ENCODE data around the gene GNAI1.
"Not testable (repeated sequence)": the region's sequence is repeated elsewhere in the genome, so short reads cannot be mapped to it uniquely, and the experiment has no call there.

GNAI1 gene

DNA sequence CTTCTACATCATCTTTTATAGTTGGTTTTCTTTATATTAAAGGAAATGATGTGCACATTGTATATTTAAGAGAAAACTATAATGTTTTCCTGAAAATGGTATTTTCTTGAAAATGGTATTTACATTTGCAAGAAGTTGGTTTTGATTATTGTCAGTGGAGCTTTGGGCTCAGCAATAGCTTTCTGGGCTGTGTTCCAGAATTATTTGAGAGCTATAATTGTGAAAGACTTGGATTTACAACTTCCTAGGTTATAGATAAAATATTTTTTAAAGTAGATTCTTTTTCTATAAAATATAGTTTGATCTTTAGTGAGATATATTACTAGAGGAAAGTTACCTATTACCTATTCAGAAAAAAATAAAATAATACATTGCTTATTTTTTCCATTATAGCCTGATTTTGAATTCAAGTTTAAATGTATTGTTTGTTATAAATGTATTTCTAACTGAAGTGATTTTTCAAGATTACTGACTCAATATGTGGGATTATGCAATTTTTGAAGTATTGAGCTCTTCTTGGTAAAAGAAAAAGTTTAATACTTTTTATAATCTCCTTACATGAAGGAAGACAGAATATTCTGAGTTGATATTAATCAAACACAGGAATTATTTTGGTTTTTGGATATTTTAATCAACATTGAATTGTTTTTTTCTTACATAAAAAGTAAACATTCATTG lies 20.2 kb downstream of the GNAI1 start:
- FAIRE-seq (no peak), DNase-seq (ENCODE audit: insufficient read length, low spot score) (no peak)

DNA sequence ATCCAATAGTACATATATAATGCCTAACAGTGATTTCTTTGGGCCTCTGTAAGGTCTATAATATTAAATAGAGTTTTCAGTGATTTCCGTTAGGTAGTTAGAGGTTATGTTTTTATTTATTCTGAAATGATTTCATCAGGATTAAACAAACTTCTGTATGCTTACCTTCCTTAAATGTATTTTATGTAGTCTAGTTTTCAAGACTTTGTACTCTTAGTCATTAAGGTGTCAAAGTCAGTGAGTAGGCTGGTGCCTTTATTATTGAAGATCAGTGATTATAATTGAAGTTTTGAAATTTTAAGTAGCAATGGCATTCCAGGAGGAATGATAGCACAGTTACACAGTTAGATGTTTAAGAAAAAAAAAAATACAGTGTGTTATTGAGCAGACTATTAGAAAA lies 20.7 kb downstream of the GNAI1 start:
- DNase-seq (ENCODE audit: insufficient read length, low spot score) (no peak), FAIRE-seq (no peak)

DNA sequence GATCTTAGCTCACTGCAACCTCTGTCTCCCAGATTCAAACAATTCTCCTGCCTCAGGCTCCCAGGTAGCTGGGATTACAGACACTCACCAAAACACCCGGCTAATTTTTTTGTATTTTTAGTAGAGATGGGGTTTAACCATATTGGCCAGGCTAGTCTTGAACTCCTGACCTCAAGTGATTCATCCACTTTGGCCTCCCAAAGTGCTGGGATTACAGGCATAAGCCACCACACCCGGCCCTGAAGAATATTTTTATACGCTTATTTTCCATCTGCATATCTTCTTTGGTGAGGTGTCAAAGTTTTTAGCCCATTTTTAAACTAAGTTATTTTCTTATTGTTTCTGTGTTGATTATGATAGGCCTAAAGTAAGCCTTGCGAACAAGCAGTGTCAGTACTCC lies 23.1 kb downstream of the GNAI1 start:
- not testable (repeated sequence) for DNase-seq (ENCODE audit: insufficient read length, low spot score); FAIRE-seq

DNA sequence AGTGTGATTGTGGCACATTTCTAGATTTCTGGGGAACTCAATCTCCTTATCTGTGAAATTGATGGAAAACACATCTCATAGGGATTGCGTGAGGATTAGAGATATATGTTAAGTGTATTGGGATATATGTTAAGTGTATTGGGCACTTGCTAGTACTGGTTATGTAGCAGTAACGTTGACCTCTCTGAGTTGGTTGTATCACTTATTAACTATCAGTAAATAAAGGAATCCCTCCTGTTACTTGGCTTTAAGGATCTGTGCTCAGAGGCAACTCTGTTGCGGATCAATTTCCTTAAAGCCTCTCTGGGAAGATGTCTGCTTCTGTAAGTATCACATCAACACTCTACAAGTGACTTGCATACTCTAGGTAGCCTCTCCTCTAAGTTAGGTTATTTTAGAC lies 25.2 kb downstream of the GNAI1 start:
- DNase-seq (ENCODE audit: insufficient read length, low spot score) (no peak), FAIRE-seq (no peak)

DNA sequence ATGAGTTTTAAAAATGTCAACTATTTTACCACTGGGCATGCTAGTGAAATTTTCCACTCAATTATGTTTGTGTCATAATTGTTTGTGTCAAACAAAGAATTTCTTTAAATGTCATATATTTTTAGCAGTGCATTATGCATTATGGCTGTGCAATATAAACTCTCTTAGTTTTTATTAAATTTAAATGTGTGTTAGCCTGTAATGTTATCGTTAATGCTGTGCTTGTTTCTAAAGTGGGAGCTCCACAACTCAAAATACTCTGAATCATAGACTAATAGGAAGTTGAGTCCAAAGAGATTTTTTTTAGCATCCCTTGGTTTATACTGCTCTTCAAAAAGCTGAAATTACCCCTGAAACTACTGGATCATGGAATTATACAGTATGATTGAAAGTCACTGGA lies 26.8 kb downstream of the GNAI1 start:
- DNase-seq (ENCODE audit: insufficient read length, low spot score), result no peak
- no peak for FAIRE-seq

DNA sequence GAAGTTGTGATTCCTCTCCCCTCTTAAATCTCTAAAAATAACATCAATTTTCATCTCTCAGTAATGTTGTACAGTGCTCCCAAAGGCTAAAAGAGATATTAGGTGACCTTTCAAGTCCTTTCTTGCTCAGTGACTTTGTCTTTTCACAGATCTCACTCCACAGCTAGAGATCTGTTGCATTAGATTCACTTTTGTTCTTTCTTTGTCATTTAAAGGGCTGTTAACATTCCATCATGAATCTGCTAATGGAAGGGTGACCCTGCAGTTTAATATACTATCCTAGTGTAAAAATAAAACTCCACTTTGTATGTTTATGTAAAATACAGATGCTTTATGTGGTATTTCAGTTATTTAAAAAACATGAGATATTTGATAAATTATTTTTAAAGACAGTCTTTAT lies 30.5 kb downstream of the GNAI1 start:
- FAIRE-seq, result no peak
- no peak for DNase-seq (ENCODE audit: insufficient read length, low spot score)

DNA sequence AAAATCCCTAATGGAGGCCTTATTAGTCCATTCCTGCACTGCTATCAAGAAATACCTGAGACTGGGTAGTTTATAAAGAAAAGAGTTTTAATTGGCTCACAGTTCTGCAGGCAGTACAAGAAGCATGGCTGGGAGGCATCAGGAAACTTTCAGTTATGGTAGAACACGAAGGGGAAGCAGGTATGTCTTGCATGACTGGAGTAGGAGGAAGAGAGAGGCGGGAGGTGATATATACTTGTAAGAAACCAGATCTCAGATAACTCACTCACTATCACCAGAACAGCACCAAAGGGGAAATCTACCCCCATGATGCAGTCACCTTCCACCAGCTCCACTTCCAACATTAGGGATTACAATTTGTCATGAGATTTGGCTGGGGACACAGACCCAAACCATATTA lies 35.8 kb downstream of the GNAI1 start:
- FAIRE-seq, result no peak
- DNase-seq (ENCODE audit: insufficient read length, low spot score), result no peak

DNA sequence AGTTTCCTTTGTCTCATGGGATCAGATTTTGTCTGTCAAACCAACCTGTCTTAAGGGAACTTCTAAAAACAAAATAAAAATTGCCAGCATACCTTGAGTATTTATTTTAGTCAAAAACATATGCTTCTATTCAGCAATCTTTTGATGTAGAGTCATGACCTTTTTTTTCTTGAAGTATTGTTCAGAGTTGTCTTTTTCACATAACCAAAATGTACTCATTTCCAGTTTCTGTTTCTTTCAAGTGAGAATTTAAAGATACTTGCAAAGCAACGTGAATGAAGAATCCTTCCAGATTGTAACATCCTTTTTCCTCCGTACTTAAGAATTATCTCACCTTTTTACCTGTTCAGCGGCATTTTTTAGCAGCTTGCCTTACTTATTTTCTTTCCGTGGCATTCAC lies 37.8 kb downstream of the GNAI1 start:
- FAIRE-seq (no peak), DNase-seq (ENCODE audit: insufficient read length, low spot score) (no peak)

DNA sequence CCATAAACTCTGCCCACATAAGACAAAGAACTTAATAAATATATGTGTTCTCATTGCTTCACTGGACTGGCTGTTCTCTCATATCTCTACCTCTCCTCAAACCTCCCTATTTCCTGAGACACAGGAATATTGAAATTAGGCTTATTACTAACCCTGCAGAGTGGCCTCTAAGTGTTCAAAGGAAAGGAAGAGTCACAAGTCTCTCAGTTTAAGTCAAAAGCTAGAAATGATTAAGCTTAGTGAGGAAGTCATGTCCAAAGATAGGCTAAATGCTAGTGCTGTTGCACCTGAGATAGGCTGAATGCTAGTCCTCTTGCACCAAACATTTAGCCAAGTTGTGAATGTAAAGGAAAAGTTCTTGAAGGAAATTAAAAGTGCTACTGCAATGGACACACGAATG lies 41.1 kb downstream of the GNAI1 start:
- no peak for FAIRE-seq

DNA sequence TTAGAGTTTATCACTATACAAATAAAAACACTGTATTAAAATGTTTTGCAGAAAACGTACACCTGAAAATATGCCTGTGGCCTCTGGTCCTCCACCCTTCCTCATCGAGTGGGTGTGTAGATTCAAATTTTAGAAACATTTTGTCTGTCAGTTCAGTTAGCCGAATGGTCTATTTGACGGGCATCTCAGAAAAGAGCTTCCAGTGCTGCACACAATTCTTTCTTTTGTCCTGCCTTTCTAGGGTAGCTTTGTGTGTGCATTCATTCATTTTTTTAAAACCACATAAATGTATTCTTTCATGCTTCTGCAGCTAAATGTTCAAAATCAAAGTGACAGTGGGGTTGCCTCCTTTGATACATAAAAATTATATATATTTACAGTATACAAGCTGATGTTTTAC lies 46.8 kb downstream of the GNAI1 start:
- FAIRE-seq, result no peak
- no peak for DNase-seq (ENCODE audit: insufficient read length, low spot score)

More for the DNA sequence above, 41.1 kb downstream of the GNAI1 start:
- DNase-seq (ENCODE audit: insufficient read length, low spot score), result no peak

DNA sequence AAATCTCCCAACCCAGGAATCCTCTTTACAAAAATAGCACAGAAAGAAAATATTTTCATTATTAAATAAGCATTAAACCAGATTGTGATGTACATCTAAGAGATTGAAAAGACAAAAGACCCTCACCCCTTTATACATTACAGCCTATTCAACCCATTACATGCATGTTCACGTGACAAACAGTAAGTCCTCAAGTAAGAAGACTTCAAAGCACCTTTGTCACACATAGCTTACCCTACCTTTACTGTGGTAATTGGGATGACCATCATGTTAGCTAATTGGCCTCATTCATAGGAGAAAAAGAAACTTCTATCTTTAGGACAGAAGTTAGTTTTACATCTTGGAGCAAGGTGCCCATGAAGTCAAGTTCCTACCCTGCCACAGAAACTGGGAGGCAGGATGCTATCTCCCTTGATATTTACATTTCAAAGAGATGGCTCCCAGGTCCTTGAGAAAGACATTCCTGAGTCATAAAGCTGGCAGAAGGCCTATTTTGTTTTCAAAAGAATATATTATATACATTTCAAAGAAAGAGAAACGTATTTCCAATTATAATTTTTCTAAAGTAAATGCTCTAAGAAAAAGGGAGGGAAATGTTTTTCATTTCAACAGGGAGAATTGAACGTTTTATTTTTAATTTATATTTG lies 48.1 kb downstream of the GNAI1 start:
- no peak for DNase-seq (ENCODE audit: insufficient read length, low spot score)
- no peak for FAIRE-seq

DNA sequence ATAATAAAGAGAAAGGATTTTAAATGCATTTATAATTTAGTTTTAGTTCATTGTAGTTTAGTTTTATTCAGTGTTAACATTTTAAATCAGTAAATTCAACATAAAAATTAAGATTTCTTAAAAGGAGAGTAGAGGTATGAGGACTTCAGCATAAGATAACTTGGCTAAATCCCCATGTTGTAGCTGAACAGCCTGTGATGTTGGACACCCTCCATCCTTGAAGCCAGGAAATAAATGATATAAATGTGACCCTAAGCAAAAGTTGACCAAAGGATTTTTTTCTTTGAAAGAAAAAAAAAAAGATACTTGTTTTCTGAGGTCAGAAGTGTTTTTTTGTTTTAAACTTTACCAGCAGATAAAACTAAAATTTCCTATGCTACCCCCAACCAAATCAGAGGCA lies 48.7 kb downstream of the GNAI1 start:
- FAIRE-seq, result no peak
- DNase-seq (ENCODE audit: insufficient read length, low spot score), result no peak

DNA sequence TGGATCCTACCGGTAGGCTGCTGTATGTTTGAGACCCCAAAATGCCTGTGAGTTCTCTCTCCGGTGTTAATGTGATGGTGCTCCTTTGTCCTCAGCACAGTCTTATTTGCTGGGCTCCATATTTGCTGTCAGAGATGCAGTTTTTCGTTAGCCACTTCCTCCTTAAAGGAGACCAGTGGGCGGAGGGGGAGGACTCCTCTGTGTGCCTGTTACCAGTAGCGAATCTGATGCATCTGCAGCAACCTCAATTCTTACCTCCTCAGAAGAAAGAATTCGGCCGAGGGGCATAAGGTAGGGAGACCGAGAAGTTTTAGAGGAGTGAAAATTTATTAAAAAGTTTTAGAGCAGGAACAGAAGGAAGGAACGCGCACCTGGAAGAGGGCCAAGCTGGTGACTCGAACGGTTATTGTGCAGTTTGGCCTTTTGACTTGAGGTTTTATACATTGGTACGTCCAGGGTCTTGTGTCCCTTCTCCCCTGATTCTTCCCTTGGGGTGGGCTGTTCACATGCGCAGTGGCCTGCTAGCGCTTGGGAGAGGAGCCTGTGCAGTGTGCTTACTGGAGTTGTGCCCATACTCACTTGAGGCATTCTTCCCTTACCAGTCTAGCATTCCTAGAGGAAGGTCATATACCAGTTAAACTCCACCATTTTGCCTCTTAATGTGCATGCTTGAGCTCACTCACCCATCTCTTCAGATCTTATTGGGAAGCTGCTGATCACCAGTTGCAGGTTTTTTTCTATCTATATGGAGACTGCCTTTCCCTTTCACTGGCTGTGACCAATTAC lies 49.5 kb downstream of the GNAI1 start:
- no peak for FAIRE-seq
- no peak for DNase-seq (ENCODE audit: insufficient read length, low spot score)

DNA sequence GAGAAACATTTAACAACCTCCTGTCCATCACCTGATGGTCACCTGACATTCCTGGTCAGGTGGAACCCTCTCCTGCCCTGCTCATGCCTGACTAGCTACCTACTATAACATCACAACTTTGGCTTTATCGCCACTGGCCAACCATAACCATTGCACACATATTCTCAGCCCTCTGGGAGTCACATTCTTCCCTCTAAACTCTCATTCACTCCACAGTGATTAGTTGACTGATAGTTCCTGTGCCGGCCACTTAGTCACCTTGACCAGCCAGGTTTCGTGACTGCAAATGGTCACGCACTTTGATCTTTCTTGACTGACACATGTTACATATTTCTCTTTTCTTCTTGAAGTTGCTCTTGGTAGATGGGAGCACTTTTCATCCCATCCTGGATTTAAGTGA lies 50.1 kb downstream of the GNAI1 start:
- FAIRE-seq, result no peak

DNA sequence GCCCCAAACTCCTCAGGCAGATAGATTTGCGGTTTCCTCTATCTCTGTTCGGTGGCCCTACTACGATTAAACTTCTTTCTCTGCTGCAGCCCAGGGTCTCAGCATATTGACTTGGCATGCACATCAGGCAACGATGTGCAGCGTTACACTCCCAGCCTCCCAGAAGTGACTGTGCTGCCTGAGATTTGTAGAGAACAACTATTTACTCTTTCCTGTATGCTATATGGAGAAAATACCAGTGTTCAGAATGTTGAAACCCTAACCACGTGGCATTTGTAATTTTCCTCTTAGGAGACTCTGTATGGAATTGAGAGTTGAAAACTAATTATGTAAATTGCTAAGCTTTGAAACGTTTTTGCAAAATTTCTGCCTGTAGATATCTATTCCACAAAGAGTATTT lies 50.9 kb downstream of the GNAI1 start:
- DNase-seq (ENCODE audit: insufficient read length, low spot score) (no peak), FAIRE-seq (no peak)

More for the DNA sequence above, 50.1 kb downstream of the GNAI1 start:
- no peak for DNase-seq (ENCODE audit: insufficient read length, low spot score)

DNA sequence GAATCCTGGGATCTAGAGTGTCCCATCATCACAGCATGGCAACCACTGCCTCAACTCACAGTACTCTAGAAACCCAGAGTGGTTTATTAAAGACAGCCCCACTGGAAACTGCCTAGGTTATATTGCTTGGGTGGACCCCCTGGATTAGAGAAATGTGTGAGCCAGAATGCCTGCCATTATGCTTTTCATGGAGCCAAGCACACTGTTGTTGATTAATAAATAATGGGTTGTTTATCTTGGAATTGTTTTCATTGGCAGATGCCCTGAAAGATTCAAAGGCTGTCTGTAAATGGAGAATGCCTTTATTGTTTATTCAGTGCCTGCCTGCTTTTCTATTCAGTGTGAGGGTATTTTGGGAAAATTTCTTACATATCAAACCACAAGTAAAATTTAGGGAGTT lies 52.1 kb downstream of the GNAI1 start:
- no peak for DNase-seq (ENCODE audit: insufficient read length, low spot score)
- no peak for FAIRE-seq

DNA sequence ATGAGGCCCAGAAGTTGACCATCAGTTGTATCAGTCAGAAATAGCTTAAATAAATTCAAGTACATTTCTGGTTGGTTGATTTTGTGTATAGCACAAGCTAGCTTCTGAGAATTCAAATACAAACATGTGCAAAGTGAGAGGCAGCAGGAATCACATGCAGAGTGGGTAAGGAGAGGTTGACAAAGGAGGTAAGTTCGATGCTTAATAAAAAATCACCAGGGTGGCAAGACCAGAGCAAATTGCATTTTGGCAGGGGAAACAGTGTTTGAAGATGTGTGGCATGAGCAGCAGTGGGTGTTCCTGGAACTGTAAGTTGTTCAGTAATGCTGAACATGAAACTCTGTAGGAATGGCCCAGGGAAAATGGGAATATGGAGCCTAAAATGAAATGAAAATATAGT lies 52.6 kb downstream of the GNAI1 start:
- FAIRE-seq (no peak), DNase-seq (ENCODE audit: insufficient read length, low spot score) (no peak)

DNA sequence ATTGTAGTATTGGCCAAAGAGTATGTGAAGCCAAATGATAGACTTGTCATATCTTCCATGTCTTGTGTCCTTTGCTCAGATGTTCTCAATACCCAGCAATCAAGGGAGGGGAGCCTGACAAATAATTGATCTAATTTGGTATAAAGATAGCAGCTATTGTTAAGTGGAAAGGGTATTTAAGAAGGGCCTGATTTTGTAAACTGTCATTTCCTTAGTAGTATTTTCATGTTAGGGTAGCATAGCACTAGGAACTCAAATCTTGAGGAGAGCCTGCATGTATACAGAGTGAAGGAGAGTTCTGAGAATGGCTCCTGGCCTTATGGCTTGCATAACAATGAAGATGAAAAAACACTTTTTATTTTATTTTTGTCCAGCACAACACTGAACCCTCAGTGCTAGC lies 53.1 kb downstream of the GNAI1 start:
- FAIRE-seq (no peak), DNase-seq (ENCODE audit: insufficient read length, low spot score) (no peak)

DNA sequence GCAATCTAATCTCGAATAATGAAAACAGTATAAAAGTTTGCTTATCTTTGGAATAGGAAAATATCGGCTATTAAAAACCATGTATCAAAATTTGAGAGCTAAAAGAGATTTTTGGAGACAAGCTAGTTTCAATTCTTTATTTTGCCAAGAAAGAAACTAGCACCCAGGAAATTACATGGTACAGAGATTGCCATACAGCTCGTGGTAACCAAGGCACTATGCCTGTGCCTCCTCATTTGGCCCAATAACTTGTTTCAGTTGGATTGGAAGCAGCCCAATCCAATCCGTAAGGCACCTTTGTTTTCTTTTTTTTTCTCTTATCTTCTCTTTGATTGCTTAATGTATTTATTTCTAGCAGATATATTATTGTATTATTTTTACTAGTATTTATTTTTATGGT lies 55.0 kb downstream of the GNAI1 start:
- FAIRE-seq (no peak), DNase-seq (ENCODE audit: insufficient read length, low spot score) (no peak)

DNA sequence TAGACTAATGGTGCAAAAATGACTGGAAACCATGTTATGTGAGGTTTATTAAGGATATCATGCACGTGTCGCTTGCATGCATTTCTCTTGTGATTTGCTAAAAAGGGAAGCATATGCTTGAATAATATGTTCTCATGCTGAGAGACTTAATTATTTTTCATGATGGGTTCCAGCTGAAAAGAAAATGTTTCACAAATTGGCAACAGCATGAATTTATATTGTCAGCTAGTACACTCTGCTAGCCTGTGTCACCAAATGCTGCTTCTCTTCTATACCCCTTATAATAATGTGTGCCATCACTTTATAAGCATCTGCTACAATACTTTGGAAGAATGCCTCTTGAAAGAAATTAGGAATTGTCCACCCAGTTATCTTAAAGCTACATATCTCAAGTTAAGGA lies 63.0 kb downstream of the GNAI1 start:
- FAIRE-seq (no peak), DNase-seq (ENCODE audit: insufficient read length, low spot score) (no peak)

DNA sequence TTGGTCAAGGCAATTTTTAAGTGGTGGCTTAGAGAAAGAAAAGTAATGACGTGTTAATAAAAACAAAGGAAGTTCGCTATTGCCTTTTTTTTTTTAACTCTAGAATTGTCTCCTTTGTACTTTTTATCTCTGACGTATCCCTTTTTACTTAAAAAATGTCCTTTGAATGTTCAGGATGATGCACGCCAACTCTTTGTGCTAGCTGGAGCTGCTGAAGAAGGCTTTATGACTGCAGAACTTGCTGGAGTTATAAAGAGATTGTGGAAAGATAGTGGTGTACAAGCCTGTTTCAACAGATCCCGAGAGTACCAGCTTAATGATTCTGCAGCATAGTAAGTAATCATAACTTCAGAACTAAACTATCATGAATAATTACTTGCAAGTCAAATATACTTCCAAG lies 64.4 kb downstream of the GNAI1 start:
- DNase-seq (ENCODE audit: insufficient read length, low spot score) (no peak), FAIRE-seq (no peak)

DNA sequence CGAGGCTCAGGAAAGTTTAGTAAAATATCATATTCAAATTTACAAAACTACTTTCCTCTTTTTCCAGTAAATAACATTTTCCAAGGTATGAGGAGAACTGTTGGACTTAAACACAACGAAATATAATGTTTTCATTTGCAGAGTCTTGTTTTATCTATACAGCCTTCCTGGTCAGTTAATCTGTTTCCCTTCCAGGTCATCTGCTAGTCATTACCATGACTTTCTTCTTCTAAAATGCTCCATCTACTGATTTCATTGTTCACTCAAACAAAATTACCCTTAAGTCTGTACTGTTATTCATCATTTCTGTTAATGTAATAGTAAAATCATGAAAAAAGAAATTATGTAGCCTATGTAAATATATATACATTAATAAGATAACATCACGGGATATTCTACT lies 69.8 kb downstream of the GNAI1 start:
- DNase-seq (ENCODE audit: insufficient read length, low spot score) (no peak), FAIRE-seq (no peak)

Measured in HTR-8/SVneo (cell line).